ENCODE results near the gene SLC20A1.

- TF ChIP-seq PATZ1 (CRISPR knock-in tag; IDR thresholded peaks at IDR 0.05; ENCODE audit: borderline replicate concordance) (no peak), PPARA (CRISPR knock-in tag; IDR thresholded peaks at IDR 0.05; ENCODE audit: borderline replicate concordance) (no peak), ZFP3 (CRISPR knock-in tag; IDR thresholded peaks at IDR 0.05) (no peak), ZFP30 (CRISPR knock-in tag; IDR thresholded peaks at IDR 0.05) (no peak), RARB (CRISPR knock-in tag; IDR thresholded peaks at IDR 0.05) (no peak), OSR1 (CRISPR knock-in tag; IDR thresholded peaks at IDR 0.05) (no peak), TSHZ2 (CRISPR knock-in tag; IDR thresholded peaks at IDR 0.05) (no peak)
- TF ChIP-seq, protein P1, sequence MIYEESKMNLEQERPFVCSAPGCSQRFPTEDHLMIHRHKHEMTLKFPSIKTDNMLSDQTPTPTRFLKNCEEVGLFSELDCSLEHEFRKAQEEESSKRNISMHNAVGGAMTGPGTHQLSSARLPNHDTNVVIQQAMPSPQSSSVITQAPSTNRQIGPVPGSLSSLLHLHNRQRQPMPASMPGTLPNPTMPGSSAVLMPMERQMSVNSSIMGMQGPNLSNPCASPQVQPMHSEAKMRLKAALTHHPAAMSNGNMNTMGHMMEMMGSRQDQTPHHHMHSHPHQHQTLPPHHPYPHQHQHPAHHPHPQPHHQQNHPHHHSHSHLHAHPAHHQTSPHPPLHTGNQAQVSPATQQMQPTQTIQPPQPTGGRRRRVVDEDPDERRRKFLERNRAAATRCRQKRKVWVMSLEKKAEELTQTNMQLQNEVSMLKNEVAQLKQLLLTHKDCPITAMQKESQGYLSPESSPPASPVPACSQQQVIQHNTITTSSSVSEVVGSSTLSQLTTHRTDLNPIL (CRISPR knock-in tag; IDR thresholded peaks at IDR 0.05; ENCODE audit: low read depth): no peak
These were observed 57.9 kb downstream of the SLC20A1 start for GRCh38 chr2:112703684-112704083.
